ENCODE data around the gene SNRPN.
"Not testable (repeated sequence)": the region's sequence is repeated elsewhere in the genome, so short reads cannot be mapped to it uniquely, and the experiment has no call there.

SNRPN gene

DNA sequence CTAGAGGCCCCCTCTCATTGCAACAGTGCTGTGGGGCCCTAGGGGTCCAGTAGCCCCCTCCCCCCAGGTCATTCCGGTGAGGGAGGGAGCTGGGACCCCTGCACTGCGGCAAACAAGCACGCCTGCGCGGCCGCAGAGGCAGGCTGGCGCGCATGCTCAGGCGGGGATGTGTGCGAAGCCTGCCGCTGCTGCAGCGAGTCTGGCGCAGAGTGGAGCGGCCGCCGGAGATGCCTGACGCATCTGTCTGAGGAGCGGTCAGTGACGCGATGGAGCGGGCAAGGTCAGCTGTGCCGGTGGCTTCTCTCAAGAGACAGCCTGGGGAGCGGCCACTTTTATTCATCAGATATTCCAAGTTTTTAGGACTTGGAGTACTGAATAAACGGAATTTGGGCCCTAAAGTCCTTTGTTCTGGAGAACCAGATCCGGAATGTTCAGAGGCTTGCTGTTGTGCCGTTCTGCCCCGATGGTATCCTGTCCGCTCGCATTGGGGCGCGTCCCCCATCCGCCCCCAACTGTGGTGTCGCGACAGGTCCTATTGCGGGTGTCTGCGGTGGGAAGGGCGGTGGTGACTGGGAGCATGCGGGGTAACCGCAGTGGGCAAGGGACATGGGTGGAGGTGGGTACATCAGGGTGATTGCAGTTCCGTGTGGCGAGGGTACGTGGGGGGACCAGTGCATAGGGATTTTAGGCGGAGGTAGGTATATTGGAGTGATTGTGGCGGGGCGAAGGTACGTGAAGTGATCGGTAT lies at the start of gene SNRPN, which contains the start of gene SNURF:
SNRPN (plus strand) TSS at position 205 of the 748 bp plus-strand sequence. CDS start 19,467 bp downstream, outside the sequence.
SNURF (plus strand) TSS at position 205 of the 748 bp plus-strand sequence; CDS start at position 267, 62 bp downstream.
- DNase-seq, result peak; percentile 81

DNA sequence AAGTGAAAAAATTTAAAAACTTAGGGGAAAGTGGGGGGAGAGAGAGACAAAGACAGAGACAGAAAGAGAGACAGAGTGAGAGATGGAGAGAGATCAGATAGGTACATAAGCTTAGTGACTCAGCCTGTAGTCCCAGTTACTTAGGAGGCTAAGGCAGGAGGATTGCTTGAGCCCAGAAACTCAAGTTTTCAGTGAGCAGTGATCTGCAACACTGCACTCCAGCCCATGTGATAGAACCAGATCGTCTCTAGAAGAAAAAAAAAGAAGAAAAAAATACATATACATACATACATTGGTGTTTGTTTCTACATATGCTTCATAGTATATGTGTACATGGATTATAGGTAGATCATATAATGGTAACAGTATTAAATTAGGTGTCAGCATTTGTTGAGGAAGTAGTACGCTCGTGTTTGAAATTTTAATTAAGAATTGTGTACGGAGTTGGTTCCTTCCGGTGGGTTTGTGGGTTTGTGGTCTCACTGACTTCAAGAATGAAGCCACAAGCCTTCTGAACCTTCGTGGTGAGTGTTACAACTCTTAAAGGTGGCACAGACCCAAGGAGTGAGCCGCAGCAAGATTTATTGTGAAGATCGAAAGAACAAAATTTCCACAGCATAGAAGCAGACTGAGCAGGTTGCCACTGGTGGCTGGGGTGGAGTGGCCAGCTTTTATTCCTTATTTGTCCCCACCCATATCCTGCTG lies 38.3 kb upstream of the SNRPN start:
- no peak for DNase-seq

GRCh38 chr15:24917431-24917830 lies 37.4 kb upstream of the SNRPN start:
- DNase-seq, result no peak

GRCh38 chr15:24919446-24919845 lies 35.3 kb upstream of the SNRPN start:
- DNase-seq, result no peak

DNA sequence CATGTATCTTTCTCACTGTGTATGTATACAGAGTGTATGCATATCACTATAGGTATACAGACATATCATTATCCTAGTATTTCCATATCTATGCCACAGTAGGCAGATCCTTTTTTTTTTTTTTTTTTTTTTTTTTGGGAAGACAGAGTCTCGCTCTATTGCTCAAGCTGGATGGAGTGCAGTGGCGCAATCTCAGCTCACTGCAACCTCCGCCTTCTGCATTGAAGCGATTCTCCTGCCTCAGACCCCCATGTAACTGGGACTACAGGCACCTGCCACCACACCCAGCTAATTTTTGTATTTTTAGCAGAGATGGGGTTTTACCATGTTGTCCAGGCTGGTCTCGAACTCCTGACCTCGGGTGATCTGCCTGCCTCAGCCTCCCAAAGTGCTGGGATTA lies 32.0 kb upstream of the SNRPN start:
- DNase-seq, result not testable (repeated sequence)

DNA sequence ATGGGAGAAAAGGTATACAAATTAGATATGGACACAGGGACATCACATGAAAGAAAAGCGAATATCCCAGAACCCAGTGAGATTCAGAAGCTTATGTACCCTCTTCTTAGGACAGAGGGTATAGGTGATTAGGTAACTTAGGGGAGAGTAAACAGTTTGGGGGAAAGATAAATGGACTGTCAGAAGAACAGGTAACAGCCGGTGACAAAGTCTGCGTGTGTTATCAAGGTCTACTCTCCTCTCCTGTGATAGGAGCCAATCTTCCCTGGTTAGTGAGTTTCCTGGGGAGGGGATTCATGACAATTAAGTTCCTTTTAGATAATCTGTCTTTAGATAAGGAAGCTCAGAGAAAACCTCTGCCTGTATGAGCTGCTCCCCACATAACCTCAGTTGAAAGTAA lies 30.6 kb upstream of the SNRPN start:
- DNase-seq, result no peak

GRCh38 chr15:24924621-24925020 lies 30.2 kb upstream of the SNRPN start:
- no peak for DNase-seq

DNA sequence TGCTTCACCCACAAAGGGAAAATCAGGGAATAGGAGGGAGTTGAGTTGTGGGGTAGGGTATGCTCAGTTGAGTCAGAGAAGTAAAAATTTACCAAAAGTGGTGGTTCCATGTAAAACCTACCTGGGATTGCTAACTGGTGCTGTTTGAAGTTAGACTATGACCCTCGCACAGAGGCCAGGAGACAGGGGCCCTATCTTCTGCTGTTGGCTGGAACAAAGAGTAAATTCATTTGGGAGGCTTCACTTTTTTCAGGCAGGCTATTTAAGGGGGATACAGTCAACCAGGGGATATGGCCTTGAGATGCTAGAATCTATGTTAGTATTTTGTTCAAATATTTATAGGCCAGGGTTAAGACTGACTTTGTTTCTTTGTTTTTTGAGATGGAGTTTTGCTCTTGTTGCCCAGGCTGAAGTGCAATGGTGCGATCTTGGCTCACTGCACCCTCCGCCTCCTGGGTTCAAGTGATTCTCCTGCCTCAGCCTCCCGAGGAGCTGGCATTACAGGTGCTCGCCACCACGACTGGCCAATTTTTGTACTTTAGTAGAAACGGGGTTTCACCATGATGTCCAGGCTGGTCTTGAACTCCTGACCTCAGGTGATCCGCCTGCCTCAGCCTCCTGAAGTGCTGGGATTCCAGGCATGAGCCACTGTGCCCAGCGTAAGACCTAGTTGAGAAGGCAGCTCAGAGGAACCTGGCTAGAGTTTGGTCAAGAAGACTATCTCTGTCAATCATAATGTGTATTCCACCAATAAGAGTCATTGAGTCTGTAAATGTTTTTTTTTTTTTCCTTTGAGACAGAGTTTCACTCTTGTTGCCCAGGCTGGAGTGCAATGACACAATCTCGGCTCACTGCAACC lies 22.7 kb upstream of the SNRPN start:
- not testable (repeated sequence) for DNase-seq

DNA sequence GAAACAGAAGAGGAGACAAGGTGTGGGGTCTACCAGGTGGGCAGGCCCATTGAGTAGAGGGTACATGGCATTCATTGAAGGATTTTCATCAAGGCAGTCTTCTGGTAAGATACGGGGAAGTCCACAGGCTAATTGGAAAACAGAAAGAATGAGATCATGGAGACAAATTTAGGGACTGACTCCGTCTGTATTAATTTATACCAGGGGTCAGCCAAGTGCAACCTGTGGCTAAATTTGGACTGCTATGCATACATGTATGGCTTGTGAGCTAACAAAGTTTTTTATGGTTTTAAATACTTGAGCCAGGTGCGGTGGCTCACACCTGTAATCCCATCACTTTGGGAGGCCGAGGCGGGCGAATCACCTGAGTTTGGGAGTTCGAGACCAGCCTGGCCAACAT lies 21.1 kb upstream of the SNRPN start:
- no peak for DNase-seq

DNA sequence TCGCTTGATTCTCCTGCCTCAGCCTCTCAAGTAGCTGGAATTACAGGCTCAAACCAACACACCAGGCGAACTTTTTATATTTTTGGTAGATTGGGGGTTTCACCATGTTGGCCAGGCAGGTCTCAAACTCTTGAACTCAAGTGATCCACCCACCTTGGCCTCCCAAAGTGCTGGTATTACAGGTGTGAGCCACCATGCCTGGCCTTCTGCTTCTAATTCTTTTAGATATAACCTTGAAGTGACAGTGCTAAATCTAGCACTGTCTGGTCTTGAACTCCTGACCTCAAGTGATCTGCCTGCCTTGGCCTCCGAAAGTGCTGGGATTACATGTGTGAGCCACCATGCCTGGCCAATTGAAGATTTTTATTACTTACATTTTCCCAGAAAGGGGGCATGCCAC lies 16.6 kb upstream of the SNRPN start:
- DNase-seq, result not testable (repeated sequence)

DNA sequence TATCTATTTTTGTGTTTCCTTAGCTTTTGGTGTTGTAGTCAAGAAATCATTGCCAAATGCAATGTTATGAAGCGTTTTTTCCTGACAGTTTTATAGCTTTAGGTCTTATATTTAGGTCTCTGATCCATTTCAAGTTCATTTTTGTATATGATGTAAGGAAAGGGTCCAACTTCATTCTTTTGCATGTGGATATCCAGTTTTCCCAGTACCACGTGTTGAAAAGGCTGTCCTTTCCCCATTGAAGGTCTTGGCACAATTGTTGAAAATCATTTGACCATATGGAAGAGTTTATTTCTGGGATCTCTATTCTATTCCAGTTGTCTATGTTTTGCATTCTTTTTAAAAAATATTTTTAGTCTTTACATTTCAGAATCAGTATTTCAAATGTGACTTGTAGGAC lies 14.6 kb upstream of the SNRPN start:
- DNase-seq, result peak; percentile 20

GRCh38 chr15:24943361-24943760 lies 11.4 kb upstream of the SNRPN start:
- DNase-seq, result no peak

GRCh38 chr15:24944954-24945353 lies 9.8 kb upstream of the SNRPN start:
- peak; percentile 43 for DNase-seq

DNA sequence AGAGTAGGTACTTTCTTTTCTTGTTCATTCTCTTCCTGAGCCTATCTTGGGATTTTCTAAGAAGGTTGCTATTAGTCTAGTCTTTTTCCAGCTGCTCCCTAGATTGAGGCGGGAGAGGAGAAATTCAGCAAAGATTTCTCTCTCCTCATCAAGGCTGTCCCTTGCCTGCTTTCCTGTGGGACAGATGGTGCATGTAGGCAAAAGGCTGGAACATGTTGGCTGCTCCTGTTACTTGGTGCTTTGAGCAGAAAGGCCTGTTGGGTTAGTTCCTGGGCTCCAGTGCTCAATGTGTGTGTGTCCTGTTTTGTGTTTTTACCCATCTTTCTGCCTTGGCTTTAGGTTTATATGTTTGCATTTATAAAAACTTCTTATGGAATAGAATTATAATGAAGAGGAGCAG lies 9.1 kb upstream of the SNRPN start:
- no peak for DNase-seq

DNA sequence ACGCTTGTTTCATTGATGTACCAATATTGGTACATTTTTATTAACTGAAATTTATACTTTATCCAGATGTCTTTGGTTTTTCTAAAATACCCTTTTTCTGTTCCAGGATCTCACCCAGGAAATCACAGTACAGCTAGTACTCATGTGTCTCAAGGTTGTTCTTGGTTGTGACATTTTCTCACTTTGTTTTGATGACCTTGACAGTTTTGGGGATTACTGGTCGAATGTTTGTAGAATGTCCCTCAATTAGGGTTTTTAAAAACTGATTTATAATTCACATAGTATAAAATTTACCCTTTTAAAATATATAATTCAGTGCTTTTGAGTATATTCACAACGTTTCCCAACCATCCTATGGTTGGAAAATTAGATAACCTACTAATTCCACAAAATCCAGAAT lies 6.3 kb upstream of the SNRPN start:
- no peak for DNase-seq

DNA sequence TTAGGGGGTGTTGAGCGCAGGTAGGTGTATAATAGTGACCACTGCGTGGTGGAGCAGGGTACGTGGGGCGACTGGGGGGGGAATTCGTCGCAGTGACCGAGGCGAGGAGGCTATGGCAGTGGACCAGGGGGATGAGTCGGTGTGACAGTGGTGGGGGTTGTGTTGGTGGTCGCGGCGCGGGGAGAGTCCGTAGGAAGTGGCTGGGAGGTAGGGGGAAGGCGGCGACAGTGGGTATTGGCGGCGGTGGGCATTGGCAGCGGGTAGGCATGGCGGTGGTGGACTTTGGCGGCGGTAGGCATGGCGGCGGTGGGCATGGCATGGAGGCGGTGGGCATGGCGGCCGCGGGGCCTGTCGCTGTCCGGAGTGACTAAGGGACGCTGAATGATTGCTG lies 739 bp downstream of the SNRPN start:
- DNase-seq, result no peak

DNA sequence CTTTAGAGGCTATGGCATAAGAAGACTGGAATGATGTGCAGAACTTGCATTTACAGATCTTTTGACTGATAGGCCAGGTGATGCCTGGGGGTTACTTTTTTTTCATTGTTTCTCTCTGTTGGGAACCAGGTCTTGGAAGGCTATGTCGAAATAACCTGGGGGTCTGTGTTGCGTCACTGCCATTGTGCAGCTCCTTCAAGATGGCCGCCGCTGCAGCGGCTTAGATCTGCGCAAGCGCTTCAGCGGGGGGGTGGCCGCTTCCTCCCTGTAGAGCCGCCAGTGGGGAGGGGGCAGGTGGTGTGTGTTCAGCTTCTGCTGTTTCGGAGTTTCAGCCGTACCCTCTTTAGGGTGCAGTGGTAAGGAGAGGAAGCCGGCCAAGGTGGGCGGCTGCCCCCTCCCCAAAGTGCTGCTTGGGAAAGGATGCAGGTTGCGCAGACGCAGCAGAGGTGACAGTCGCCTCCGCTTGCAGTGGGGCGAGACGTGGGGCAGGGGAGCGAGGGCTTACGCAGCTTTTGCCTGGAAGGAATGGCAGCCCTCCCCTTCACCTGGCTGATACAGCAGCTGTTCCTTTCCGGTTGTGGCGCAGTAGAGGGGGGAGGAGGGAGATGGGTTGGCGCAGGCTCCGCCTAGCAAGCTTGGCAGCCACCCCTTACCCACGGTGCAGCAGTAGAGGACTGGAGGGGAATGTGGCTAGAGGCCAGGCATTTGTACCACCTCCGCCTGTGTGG lies 1.5 kb downstream of the SNRPN start:
- DNase-seq, result peak; percentile 88

DNA sequence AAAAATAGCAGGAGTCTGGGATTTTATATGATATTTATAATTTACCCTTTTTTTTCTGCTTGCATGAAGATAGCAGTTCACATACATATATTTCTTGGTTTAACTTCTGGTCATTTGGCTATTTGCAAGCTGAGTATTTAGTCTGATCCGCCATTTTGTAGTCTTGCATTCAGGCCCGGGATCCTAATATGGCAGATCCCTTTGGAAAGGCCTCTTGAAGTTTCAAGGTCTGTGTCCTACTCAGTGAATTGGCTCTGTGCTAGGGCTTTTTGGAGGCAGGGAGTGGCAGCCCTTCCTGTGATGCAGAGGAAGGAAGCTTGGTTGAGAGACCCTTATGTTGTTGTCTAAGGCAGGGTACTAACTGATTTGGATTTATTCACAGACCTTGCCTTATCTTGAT lies 2.9 kb downstream of the SNRPN start:
- no peak for DNase-seq

DNA sequence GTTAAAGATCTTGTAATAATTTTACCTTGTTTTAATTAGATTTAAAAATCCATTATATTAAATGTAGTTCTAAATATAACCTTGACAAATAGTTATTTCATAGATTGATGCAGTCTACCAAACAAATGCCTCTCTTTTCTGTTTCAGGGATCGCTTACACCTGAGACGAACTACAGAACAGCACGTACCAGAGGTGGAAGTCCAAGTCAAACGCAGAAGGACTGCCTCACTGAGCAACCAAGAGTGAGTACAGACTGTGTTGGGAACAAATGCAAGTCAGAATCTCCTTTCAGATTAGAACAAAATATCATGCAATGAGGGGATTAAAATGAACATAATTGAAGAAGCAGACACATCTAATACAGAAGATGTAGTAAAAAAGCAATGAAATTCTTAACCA lies 7.2 kb downstream of the SNRPN start:
- no peak for DNase-seq

DNA sequence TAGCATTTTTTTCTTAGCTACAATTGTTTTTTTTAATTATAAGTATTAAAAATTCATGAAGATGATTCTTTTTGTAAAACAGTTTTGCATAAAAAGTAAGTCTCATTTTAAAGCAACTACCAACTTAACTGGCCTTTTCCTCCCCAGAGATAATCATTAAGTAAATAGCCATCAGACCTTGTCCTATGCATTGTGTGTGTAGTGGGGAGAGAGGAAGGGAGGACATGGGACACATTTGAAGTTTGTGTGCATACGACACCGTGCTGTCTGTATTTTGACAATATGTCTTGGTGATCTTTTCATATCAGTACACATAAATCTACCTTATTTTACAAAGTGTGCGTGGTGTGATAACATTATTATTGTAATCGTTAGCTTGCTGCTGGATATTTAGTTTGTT lies 8.1 kb downstream of the SNRPN start:
- DNase-seq, result no peak

DNA sequence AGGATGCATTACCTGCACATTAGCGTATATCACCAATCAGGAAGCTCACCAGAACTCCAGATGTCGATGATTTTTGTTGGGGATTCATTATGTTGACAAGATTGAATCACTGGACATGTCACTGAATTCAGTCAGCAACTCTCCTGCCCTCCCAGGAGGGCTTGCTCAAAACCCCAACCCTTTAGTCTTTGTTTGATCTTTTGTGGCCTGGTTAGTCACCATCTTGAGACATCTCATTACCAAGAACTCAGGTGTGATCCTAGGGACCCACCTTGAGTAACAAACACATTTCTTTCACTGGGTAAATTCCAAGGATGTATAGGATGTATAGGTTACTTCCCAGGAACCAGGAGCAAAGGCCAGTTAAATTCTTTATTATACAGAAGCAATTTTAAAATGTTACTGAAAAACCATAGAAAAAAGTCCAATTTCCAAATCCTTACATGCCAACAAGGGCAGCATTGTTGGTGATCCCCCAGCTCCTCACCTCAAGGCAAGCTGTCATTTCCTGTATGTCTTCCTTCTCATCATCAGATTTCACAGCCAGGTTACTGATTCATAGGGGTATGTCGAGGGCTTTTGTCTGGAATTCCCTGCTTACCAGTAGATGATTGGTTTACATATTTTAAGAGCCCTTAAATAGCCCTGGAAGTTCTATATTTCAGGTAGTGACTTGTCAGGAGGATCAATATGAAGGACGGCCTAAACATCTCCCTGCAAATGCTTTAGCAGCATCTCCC lies 11.7 kb downstream of the SNRPN start:
- DNase-seq, result no peak

- no peak for DNase-seq
Measured at GRCh38 chr15:24971052-24971451, 16.3 kb downstream of the SNRPN start.

Measured in eye (tissue), 1 donor.